Activated CD8-positive, alpha-beta T cell treated with anti-CD3 and anti-CD28 coated beads for 36 hours (primary cell): ENCODE results near the gene RAB11FIP5. TPM values are rescaled to one million over a fixed set of nuclear protein-coding genes. Genes with fewer than 3 reads are reported as not detected.

Experiments
- ATAC-seq: fragments of 200-7000 bp; cut with Tn5 transposase; one replicate; pipeline ENCODE4 v1.10.0; 2021; ENCODE audit warnings: mild to moderate bottlenecking, moderate library complexity
- CTCF ChIA-PET: fragments of 350-600 bp; sonication (Branson Sonifier 250); formaldehyde crosslinking; loops from one replicate; lab custom pipeline; 2021; ENCODE audit warnings: antibody characterized with exemption; lab: Charles Lee
- POLR2A ChIA-PET: fragments of 350-600 bp; sonication (Branson Sonifier 250); formaldehyde crosslinking; loops from one replicate; lab custom pipeline; 2021; ENCODE audit warnings: antibody characterized with exemption; lab: Charles Lee
- DNase-seq: peaks from one replicate; pipeline ENCODE4 v3.0.0-alpha.2; 2020
- H3K27ac Mint-ChIP-seq: one replicate; pipeline ENCODE4 v1.8.0; 2021; ENCODE audit warnings: mild to moderate bottlenecking, mixed read lengths
- H3K27me3 Mint-ChIP-seq: one replicate; pipeline ENCODE4 v1.8.0; 2021; ENCODE audit warnings: mixed read lengths
- H3K36me3 Mint-ChIP-seq: one replicate; pipeline ENCODE4 v1.8.0; 2021; ENCODE audit warnings: low read depth, mixed read lengths
- H3K4me1 Mint-ChIP-seq: one replicate; pipeline ENCODE4 v1.8.0; 2021; ENCODE audit warnings: low read depth, mixed read lengths
- H3K4me3 Mint-ChIP-seq: one replicate; pipeline ENCODE4 v1.8.0; 2021; ENCODE audit warnings: mild to moderate bottlenecking, moderate library complexity, mixed read lengths
- H3K9me3 Mint-ChIP-seq: one replicate; pipeline ENCODE4 v1.8.0; 2021; ENCODE audit warnings: mixed read lengths
- CTCF ChIP-seq: fragments of 200-600 bp; IDR thresholded peaks from one replicate; pipeline ENCODE4 v1.8.0; 2022; ENCODE audit warnings: antibody characterized with exemption, mild to moderate bottlenecking
- intact Hi-C: fragments of 100-400 bp; cut with micrococcal nuclease; formaldehyde crosslinking; loops from one replicate; pipeline ENCODE4 v1.10.0; 2022
- total RNA-seq, 2 experiments: library from RNA; stranded (reverse); gene quantifications; one replicate each; pipeline ENCODE4 v1.2.3, GENCODE V29; 2021

Gene RAB11FIP5
- total RNA-seq, 2 experiments from 2014 or later: 9.0 to 9.7 TPM

GRCh38 chr2:73023497-73023896 is 89.3 kb downstream of the RAB11FIP5 start:
- Mint-ChIP-seq H3K27me3 (no peaks in the 10 kb centered on the region), H3K36me3 (no peaks in the 10 kb centered on the region), H3K27ac (no peak overlapping the region), H3K4me3 (no peak overlapping the region), H3K9me3 (no peaks in the 10 kb centered on the region), H3K4me1 (no peaks in the 10 kb centered on the region)
- TF ChIP-seq CTCF: no peak
- POLR2A ChIA-PET: no interaction called here
- CTCF ChIA-PET: interaction anchor here (1.2 kb wide), 1 partner anchor 136 kb away, joined by 3 read pairs; the partner anchor contains the start of gene SPR
- no peak for ATAC-seq
- DNase-seq: no peak
- intact Hi-C loops: no loop called here

Other genes starting within 250 kb of the RAB11FIP5 start
- gene SPR, start 225.5 kb downstream of the RAB11FIP5 start, total RNA-seq: 1 to 10 TPM; 7.8 to 9.4 TPM
- gene EMX1, start 195.4 kb downstream of the RAB11FIP5 start, total RNA-seq: not detected
- 1 to 10 TPM; 7.4 to 9.6 TPM for gene SFXN5, start 41.2 kb downstream of the RAB11FIP5 start, total RNA-seq
- gene NOTO, start 89.6 kb upstream of the RAB11FIP5 start, total RNA-seq: not detected
- gene SMYD5, start 101.3 kb upstream of the RAB11FIP5 start, total RNA-seq: 10 to 100 TPM; 39.6 to 48.6 TPM
- 10 to 100 TPM; 12.4 to 16.2 TPM for gene PRADC1, start 120.3 kb upstream of the RAB11FIP5 start, total RNA-seq
- gene CCT7, start 121.4 kb upstream of the RAB11FIP5 start, total RNA-seq: 100 to 1,000 TPM; 628 to 660 TPM
- gene FBXO41, start 171.5 kb upstream of the RAB11FIP5 start, total RNA-seq: 10 to 100 TPM; 41.5 to 42.0 TPM
- under 1 TPM; 0.11 to 0.29 TPM for gene EGR4, start 180.6 kb upstream of the RAB11FIP5 start, total RNA-seq